ENCODE data around the gene HAGHL. TPM values are rescaled to one million over a fixed set of nuclear protein-coding genes. Genes with fewer than 3 reads are reported as not detected.

Gene HAGHL
- total RNA-seq, 4 donors from 2014 or later: 1.7 to 5.7 (median 4.8) TPM; not detected in 1

GRCh38 chr16:778447-778846 lies 51.5 kb downstream of the HAGHL start:
- peaks cover 0 to 94% (median 2%) of the 10 kb centered on the region in 4 donors for H3K27me3 ChIP-seq
- peaks cover 7 to 15% (median 9%) of the 10 kb centered on the region in 3 donors for H3K4me1 ChIP-seq
- H3K4me3 ChIP-seq: no peak overlapping the region
- intact Hi-C loops (cut with DNase I): no loop called here
- DNase-seq: no peak
- TF ChIP-seq CTCF (IDR thresholded peaks at IDR 0.05) (no peak), POLR2A (IDR thresholded peaks at IDR 0.05) (no peak)
- no peaks in the 10 kb centered on the region for H3K36me3 ChIP-seq
- no peak overlapping the region for H3K27ac ChIP-seq
- 72 to 75% methylated on average over 8 to 9 of the region's 11 CpGs for WGBS, 2 donors
- no peaks in the 10 kb centered on the region for H3K9me3 ChIP-seq

GRCh38 chr16:778909-779527 lies 52.1 kb downstream of the HAGHL start:
- intact Hi-C loops (cut with DNase I): no loop called here
- H3K4me3 ChIP-seq: no peak overlapping the region
- H3K27ac ChIP-seq: no peak overlapping the region
- peaks cover 12 to 21% (median 14%) of the 10 kb centered on the region in 3 donors for H3K4me1 ChIP-seq
- no peaks in the 10 kb centered on the region for H3K9me3 ChIP-seq
- DNase-seq: no peak
- TF ChIP-seq POLR2A (IDR thresholded peaks at IDR 0.05) (no peak), CTCF (IDR thresholded peaks at IDR 0.05) (no peak)
- no peaks in the 10 kb centered on the region for H3K36me3 ChIP-seq
- H3K27me3 ChIP-seq: peaks cover 0 to 94% (median 2%) of the 10 kb centered on the region in 4 donors
- 76 to 87% methylated on average over 3 to 5 of the region's 6 CpGs for WGBS, 2 donors

Small RNAs within 50 kb of the gene (small RNA-seq; reads per million reads assigned to genes)
- gene MIR662: 0 reads per million in 4 donors

Other genes starting within 250 kb of the HAGHL start
- 10 to 100 TPM; 29.4 to 69.6 (median 52.4) TPM for gene CAPN15, start 199.4 kb upstream of the HAGHL start, total RNA-seq
- gene PRR35, start 166.7 kb upstream of the HAGHL start, total RNA-seq: not detected
- under 1 TPM in 3 of 4 donors, not detected in 1; 0.09 to 0.95 (median 0.59) TPM for gene NHLRC4, start 160.1 kb upstream of the HAGHL start, total RNA-seq
- gene PIGQ, start 157.1 kb upstream of the HAGHL start, total RNA-seq: 10 to 100 TPM; 15.9 to 24.0 (median 20.4) TPM
- 10 to 100 TPM; 14.2 to 31.4 (median 20.3) TPM for gene RAB40C, start 137.0 kb upstream of the HAGHL start, total RNA-seq
- gene WFIKKN1, start 96.1 kb upstream of the HAGHL start, total RNA-seq: 1 to 10 TPM in 1 of 4 donors, under 1 TPM in 3; under 0.01 to 1.8 (median 0.29) TPM
- 100 to 1,000 TPM in 1 of 4 donors, 10 to 100 TPM in 3; 69.6 to 105 (median 79.9) TPM for gene METTL26, start 90.8 kb upstream of the HAGHL start, total RNA-seq
- gene MCRIP2, start 85.3 kb upstream of the HAGHL start, total RNA-seq: 10 to 100 TPM; 17.3 to 35.6 (median 28.1) TPM
- gene WDR90, start 77.7 kb upstream of the HAGHL start, total RNA-seq: 10 to 100 TPM in 3 of 4 donors, 1 to 10 TPM in 1; 7.2 to 26.5 (median 15.8) TPM
- gene RHOT2, start 59.0 kb upstream of the HAGHL start, total RNA-seq: 10 to 100 TPM; 28.4 to 70.2 (median 48.9) TPM
- gene RHBDL1, start 51.4 kb upstream of the HAGHL start, total RNA-seq: 1 to 10 TPM in 1 of 4 donors, under 1 TPM in 2, not detected in 1; 0.38 to 1.1 (median 0.57) TPM
- 100 to 1,000 TPM; 102 to 148 (median 120) TPM for gene STUB1, start 46.7 kb upstream of the HAGHL start, total RNA-seq
- gene JMJD8, start 42.8 kb upstream of the HAGHL start, total RNA-seq: 10 to 100 TPM; 53.7 to 70.7 (median 62.5) TPM
- 10 to 100 TPM in 1 of 4 donors, 1 to 10 TPM in 3; 6.9 to 11.8 (median 7.8) TPM for gene WDR24, start 36.7 kb upstream of the HAGHL start, total RNA-seq
- 1 to 10 TPM; 2.2 to 8.4 (median 3.7) TPM for gene FBXL16, start 21.3 kb upstream of the HAGHL start, total RNA-seq
- gene METRN, start 12.0 kb upstream of the HAGHL start, total RNA-seq: 10 to 100 TPM in 2 of 4 donors, 1 to 10 TPM in 2; 4.2 to 12.7 (median 8.8) TPM
- gene ANTKMT, start 6.0 kb upstream of the HAGHL start, total RNA-seq: 10 to 100 TPM; 11.6 to 29.1 (median 24.2) TPM
- gene CCDC78, start 663 bp upstream of the HAGHL start, total RNA-seq: 1 to 10 TPM in 1 of 4 donors, under 1 TPM in 3; under 0.01 to 1.0 (median 0.47) TPM
- 10 to 100 TPM; 29.7 to 34.5 (median 33.2) TPM for gene CIAO3, start 13.9 kb downstream of the HAGHL start, total RNA-seq
- gene MSLN, start 33.6 kb downstream of the HAGHL start, total RNA-seq: 1 to 10 TPM in 2 of 4 donors, under 1 TPM in 2; 0.79 to 5.4 (median 2.3) TPM
- 10 to 100 TPM; 20.3 to 33.3 (median 24.9) TPM for gene RPUSD1, start 61.3 kb downstream of the HAGHL start, total RNA-seq
- 10 to 100 TPM in 1 of 4 donors, 1 to 10 TPM in 3; 5.0 to 17.8 (median 7.3) TPM for gene CHTF18, start 61.5 kb downstream of the HAGHL start, total RNA-seq
- gene GNG13, start 73.6 kb downstream of the HAGHL start, total RNA-seq: not detected
- 10 to 100 TPM; 13.3 to 34.4 (median 23.8) TPM for gene LMF1, start 243.9 kb downstream of the HAGHL start, total RNA-seq

Data from esophagus squamous epithelium (tissue), 5 donors.